Mesendoderm (in vitro differentiated cells): ENCODE measurements around the gene BSG.

Experiments used
- DNase-seq: peaks from one replicate; pipeline ENCODE4 v3.0.0; 2013
- H2AK5ac ChIP-seq: 2 replicates; pipeline ENCODE4 v1.6.1; 2013; ENCODE audit warnings: low read length, inconsistent platforms
- H2BK120ac ChIP-seq: 2 replicates; pipeline ENCODE4 v1.6.1; 2013; ENCODE audit warnings: low read depth, mild to moderate bottlenecking, low read length, moderate library complexity, mixed read lengths
- H2BK15ac ChIP-seq: replicated peaks from 2 replicates; pipeline ENCODE4 v1.6.1; 2013; ENCODE audit warnings: low read depth, mild to moderate bottlenecking, moderate library complexity
- H2BK5ac ChIP-seq: 2 replicates; pipeline ENCODE4 v1.6.1; 2013; ENCODE audit warnings: low read length, inconsistent platforms
- H3K18ac ChIP-seq: 2 replicates; pipeline ENCODE4 v1.6.1; 2013; ENCODE audit warnings: mild to moderate bottlenecking, low read length, mixed read lengths
- H3K23ac ChIP-seq: one replicate; pipeline ENCODE4 v1.6.1; 2013; ENCODE audit warnings: low read length
- H3K27ac ChIP-seq: 2 replicates; pipeline ENCODE4 v1.5.1; 2013; ENCODE audit warnings: low read depth, mild to moderate bottlenecking, inconsistent platforms, low read length, moderate library complexity
- H3K27me3 ChIP-seq: 2 replicates; pipeline ENCODE4 v1.6.1; 2013; ENCODE audit warnings: low read length, control low read depth, mild to moderate bottlenecking, inconsistent platforms; ENCODE audit not compliant: insufficient read depth, poor library complexity
- H3K36me3 ChIP-seq: 2 replicates; pipeline ENCODE4 v1.6.1; 2013; ENCODE audit warnings: low read length, inconsistent platforms; ENCODE audit not compliant: control insufficient read depth, insufficient read depth
- H3K4ac ChIP-seq: one replicate; pipeline ENCODE4 v1.6.1; 2013; ENCODE audit warnings: low read depth, mild to moderate bottlenecking, low read length, moderate library complexity
- H3K4me1 ChIP-seq: 2 replicates; pipeline ENCODE4 v1.6.1; 2013; ENCODE audit warnings: low read depth, low read length, inconsistent platforms; ENCODE audit not compliant: control insufficient read depth
- H3K4me2 ChIP-seq: 2 replicates; pipeline ENCODE4 v1.6.1; 2013; ENCODE audit warnings: low read length
- H3K4me3 ChIP-seq: 2 replicates; pipeline ENCODE4 v1.5.1; 2013; ENCODE audit warnings: mild to moderate bottlenecking, low read length
- H3K56ac ChIP-seq: one replicate; pipeline ENCODE4 v1.6.1; 2013; ENCODE audit warnings: low read length
- H3K79me1 ChIP-seq: 2 replicates; pipeline ENCODE4 v1.6.1; 2013; ENCODE audit warnings: low read length, inconsistent platforms
- H3K79me2 ChIP-seq: 2 replicates; pipeline ENCODE4 v1.6.1; 2013; ENCODE audit warnings: mild to moderate bottlenecking, low read length; ENCODE audit not compliant: control insufficient read depth, insufficient read depth
- H3K9ac ChIP-seq: 2 replicates; pipeline ENCODE4 v1.6.1; 2013; ENCODE audit warnings: low read length, inconsistent platforms
- H4K5ac ChIP-seq: one replicate; pipeline ENCODE4 v1.6.1; 2013; ENCODE audit warnings: low read length
- H4K8ac ChIP-seq: one replicate; pipeline ENCODE4 v1.6.1; 2013; ENCODE audit warnings: low read depth, mild to moderate bottlenecking, control low read depth, low read length, moderate library complexity
- WGBS: extraction: QIAGEN DNeasy Blood & Tissue Kit; methylation state at CpG from one replicate; pipeline ENCODE4 v1.1.7; 2013; ENCODE audit warnings: low lambda C conversion rate, missing lambda C conversion rate; ENCODE audit not compliant: insufficient coverage; ENCODE audit errors: extremely low coverage; 5-methylcytosine and 5-hydroxymethylcytosine counted together

BSG gene

GRCh38 chr19:538641-539428 lies 33.6 kb upstream of the BSG start:
- Histone ChIP-seq H3K36me3 (peaks cover 5% of the 10 kb centered on the region), H3K9ac (no peak overlapping the region), H2BK120ac (no peak overlapping the region), H3K56ac (no peak overlapping the region), H3K27ac (no peak overlapping the region), H2BK5ac (no peak overlapping the region), H3K4me3 (no peak overlapping the region), H4K8ac (no peak overlapping the region), H3K4ac (no peak overlapping the region), H3K79me1 (peaks cover 11% of the 10 kb centered on the region), H3K79me2 (peaks cover 15% of the 10 kb centered on the region), H3K4me1 (no peaks in the 10 kb centered on the region), H3K27me3 (no peaks in the 10 kb centered on the region), H3K18ac (no peak overlapping the region), H3K23ac (no peak overlapping the region), H2AK5ac (no peak overlapping the region), H3K4me2 (no peak overlapping the region), H2BK15ac (no peak overlapping the region), H4K5ac (no peak overlapping the region)
- WGBS, result no CpG with 5 or more reads among the region's 40 CpGs
- no peak for DNase-seq

- no peak overlapping the region for H2AK5ac ChIP-seq
- H3K79me2 ChIP-seq, result peaks cover 9% of the 10 kb centered on the region
- no peak overlapping the region for H3K4me2 ChIP-seq
- H4K5ac ChIP-seq, result no peak overlapping the region
- H3K27ac ChIP-seq, result no peak overlapping the region
- H3K36me3 ChIP-seq, result peaks cover 5% of the 10 kb centered on the region
- no peak overlapping the region for H3K4me3 ChIP-seq
- WGBS, result no CpG with 5 or more reads among the region's 30 CpGs
- no peak overlapping the region for H3K56ac ChIP-seq
- DNase-seq, result no peak
- H3K9ac ChIP-seq, result no peak overlapping the region
- H3K27me3 ChIP-seq, result no peaks in the 10 kb centered on the region
- H3K79me1 ChIP-seq, result peaks cover 9% of the 10 kb centered on the region
- no peak overlapping the region for H4K8ac ChIP-seq
- no peak overlapping the region for H3K18ac ChIP-seq
- H3K4ac ChIP-seq, result no peak overlapping the region
- no peak overlapping the region for H2BK15ac ChIP-seq
- H3K4me1 ChIP-seq, result no peaks in the 10 kb centered on the region
- H2BK5ac ChIP-seq, result no peak overlapping the region
- H2BK120ac ChIP-seq, result no peak overlapping the region
- H3K23ac ChIP-seq, result no peak overlapping the region
Measured at GRCh38 chr19:539429-540030, 32.9 kb upstream of the BSG start.

- no peak overlapping the region for H4K8ac ChIP-seq
- H4K5ac ChIP-seq, result no peak overlapping the region
- no peak overlapping the region for H3K27ac ChIP-seq
- no peak overlapping the region for H3K18ac ChIP-seq
- no peak overlapping the region for H2BK120ac ChIP-seq
- H3K4ac ChIP-seq, result no peak overlapping the region
- no peak overlapping the region for H2BK5ac ChIP-seq
- DNase-seq, result no peak
- H3K79me2 ChIP-seq, result no peaks in the 10 kb centered on the region
- H3K4me2 ChIP-seq, result no peak overlapping the region
- H3K23ac ChIP-seq, result no peak overlapping the region
- H3K27me3 ChIP-seq, result no peaks in the 10 kb centered on the region
- H3K36me3 ChIP-seq, result peaks cover 5% of the 10 kb centered on the region
- no CpG with 5 or more reads among the region's 51 CpGs for WGBS
- no peak overlapping the region for H2AK5ac ChIP-seq
- H3K4me3 ChIP-seq, result no peak overlapping the region
- H3K9ac ChIP-seq, result no peak overlapping the region
- peaks cover 2% of the 10 kb centered on the region for H3K79me1 ChIP-seq
- H3K4me1 ChIP-seq, result no peaks in the 10 kb centered on the region
- H3K56ac ChIP-seq, result no peak overlapping the region
- H2BK15ac ChIP-seq, result no peak overlapping the region
Measured at GRCh38 chr19:540867-541637, 31.3 kb upstream of the BSG start.

DNA sequence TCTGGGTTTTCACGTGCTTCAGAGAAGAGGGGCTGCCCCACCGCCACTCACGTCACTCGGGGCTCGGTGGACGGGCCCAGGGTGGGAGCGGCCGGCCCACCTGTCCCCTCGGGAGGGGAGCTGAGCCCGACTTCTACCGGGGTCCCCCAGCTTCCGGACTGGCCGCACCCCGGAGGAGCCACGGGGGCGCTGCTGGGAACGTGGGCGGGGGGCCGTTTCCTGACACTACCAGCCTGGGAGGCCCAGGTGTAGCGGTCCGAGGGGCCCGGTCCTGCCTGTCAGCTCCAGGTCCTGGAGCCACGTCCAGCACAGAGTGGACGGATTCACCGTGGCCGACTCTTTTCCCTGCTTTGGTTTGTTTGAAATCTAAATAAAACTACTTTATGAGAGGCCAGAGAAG lies 30.7 kb upstream of the BSG start:
- H3K56ac ChIP-seq, result no peak overlapping the region
- no peak overlapping the region for H4K5ac ChIP-seq
- no peak for DNase-seq
- no peaks in the 10 kb centered on the region for H3K27me3 ChIP-seq
- whole genome bisulfite sequencing, result no CpG with 5 or more reads among the region's 26 CpGs
- H2BK15ac ChIP-seq, result no peak overlapping the region
- H3K4me3 ChIP-seq, result no peak overlapping the region
- H2BK5ac ChIP-seq, result no peak overlapping the region
- H3K23ac ChIP-seq, result no peak overlapping the region
- H3K4me1 ChIP-seq, result no peaks in the 10 kb centered on the region
- no peak overlapping the region for H2BK120ac ChIP-seq
- H2AK5ac ChIP-seq, result no peak overlapping the region
- no peak overlapping the region for H3K18ac ChIP-seq
- no peaks in the 10 kb centered on the region for H3K79me2 ChIP-seq
- H3K9ac ChIP-seq, result no peak overlapping the region
- no peak overlapping the region for H3K27ac ChIP-seq
- peaks cover 5% of the 10 kb centered on the region for H3K36me3 ChIP-seq
- no peak overlapping the region for H4K8ac ChIP-seq
- H3K79me1 ChIP-seq, result peaks cover 2% of the 10 kb centered on the region
- H3K4me2 ChIP-seq, result no peak overlapping the region
- no peak overlapping the region for H3K4ac ChIP-seq

GRCh38 chr19:542173-542866 lies 30.1 kb upstream of the BSG start:
- H3K4me1 ChIP-seq, result no peaks in the 10 kb centered on the region
- peaks cover 5% of the 10 kb centered on the region for H3K36me3 ChIP-seq
- H2AK5ac ChIP-seq, result no peak overlapping the region
- H3K79me2 ChIP-seq, result no peaks in the 10 kb centered on the region
- no peak overlapping the region for H3K56ac ChIP-seq
- H2BK15ac ChIP-seq, result no peak overlapping the region
- no peaks in the 10 kb centered on the region for H3K27me3 ChIP-seq
- no peak overlapping the region for H3K4ac ChIP-seq
- H3K27ac ChIP-seq, result no peak overlapping the region
- no peak overlapping the region for H4K8ac ChIP-seq
- peaks cover 2% of the 10 kb centered on the region for H3K79me1 ChIP-seq
- H3K18ac ChIP-seq, result no peak overlapping the region
- H3K4me3 ChIP-seq, result no peak overlapping the region
- no peak overlapping the region for H3K9ac ChIP-seq
- no peak for DNase-seq
- H3K4me2 ChIP-seq, result no peak overlapping the region
- no CpG with 5 or more reads among the region's 34 CpGs for WGBS
- no peak overlapping the region for H4K5ac ChIP-seq
- H2BK120ac ChIP-seq, result no peak overlapping the region
- H2BK5ac ChIP-seq, result no peak overlapping the region
- no peak overlapping the region for H3K23ac ChIP-seq
